Hematopoietic multipotent progenitor cell treated with erythropoietin and hydrocortisone succinate and interleukin-3 and kit ligand, for 8 days (in vitro differentiated cells): ENCODE measurements around the gene NTNG1.

Source experiments
- DNase-seq: peaks from one replicate; pipeline ENCODE4 v3.0.0-alpha.2; 2015

Gene NTNG1

DNA sequence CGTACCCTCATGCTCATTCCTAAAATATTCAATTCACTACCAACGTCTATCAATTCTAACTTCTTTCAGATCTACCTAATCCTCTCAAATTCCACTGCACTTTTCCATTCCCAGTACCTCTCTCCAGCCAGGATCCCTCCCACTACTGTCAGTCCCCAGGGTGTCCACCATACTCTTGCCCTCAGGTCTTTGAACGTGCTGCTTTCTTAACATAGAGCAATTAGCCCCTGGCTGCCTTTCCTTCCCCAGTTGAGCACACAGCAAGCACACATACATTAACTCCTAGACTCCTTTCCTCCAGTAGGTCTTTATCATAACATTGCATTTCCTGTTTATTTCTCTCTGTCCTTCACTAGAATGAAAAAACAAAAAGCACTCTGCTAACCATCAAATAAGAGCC, 126.7 kb downstream of the NTNG1 start:
- no peak for DNase-seq

DNA sequence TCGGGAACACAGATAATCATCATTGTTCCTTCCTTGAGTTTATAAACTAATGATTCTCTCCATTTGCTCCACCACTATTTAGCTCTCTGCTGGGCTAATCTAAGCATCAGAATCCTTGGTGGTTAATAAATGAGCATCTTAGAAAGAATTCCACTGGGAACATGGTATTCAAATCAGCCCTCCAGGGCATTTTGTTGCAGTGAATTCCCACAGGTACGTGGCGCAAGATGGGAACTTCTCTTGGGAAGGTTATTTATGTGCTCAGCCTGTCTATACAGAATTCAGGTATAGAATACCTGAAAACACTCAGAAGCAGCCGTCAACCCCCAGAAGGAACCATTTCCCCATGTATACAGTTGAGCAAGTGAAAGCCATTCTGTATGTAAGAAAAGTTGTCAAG, 131.5 kb downstream of the NTNG1 start:
- no peak for DNase-seq

- no peak for DNase-seq
These were observed 132.7 kb downstream of the NTNG1 start for GRCh38 chr1:107273515-107273914.

- DNase-seq, result no peak
These were observed 133.4 kb downstream of the NTNG1 start for GRCh38 chr1:107274227-107274626.

DNA sequence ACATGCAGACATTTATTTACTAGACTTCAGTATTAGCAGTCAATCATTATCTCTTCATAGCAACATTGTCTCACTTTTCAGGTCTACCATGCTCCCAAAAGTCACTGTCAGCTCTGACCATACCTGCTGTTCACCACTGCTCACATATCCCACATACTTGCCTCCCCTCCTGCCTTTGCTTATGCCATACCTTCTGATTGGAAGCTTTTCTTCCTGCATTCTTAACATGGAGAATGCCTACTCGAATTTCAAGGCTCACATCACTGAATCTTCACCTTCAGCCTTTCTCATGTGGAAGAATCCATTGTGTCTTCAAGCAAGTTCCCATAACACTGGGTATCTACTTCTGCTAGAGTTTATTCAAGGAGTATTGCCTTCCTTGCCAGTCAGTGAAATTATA, 135.4 kb downstream of the NTNG1 start:
- no peak for DNase-seq

DNA sequence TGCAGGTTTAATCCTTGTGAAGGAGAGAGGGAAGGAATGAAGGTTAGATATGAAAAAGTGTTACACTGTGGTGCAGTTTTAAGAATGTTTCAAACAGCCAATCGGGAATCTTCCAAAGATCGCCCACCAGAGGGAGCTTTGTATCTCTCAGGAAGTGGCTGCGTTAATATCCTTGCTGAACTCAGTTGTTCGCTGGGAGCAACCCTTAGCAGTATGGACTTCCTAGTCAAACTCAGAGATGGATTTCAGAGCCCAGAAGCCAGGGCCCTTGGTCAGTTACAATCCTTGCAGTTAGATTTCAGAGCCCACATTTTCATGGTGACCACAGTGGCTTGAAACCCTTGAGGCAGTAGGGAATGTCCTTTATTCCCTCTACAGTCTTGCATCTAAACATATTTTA, 136.2 kb downstream of the NTNG1 start:
- DNase-seq, result peak; percentile 14

GRCh38 chr1:107286125-107286524, 145.3 kb downstream of the NTNG1 start:
- DNase-seq, result no peak

- DNase-seq, result no peak
These were observed 151.1 kb downstream of the NTNG1 start for GRCh38 chr1:107291987-107292386.

GRCh38 chr1:107293901-107294613, 153.2 kb downstream of the NTNG1 start:
- DNase-seq, result no peak

GRCh38 chr1:107294686-107295085, 153.8 kb downstream of the NTNG1 start:
- no peak for DNase-seq

GRCh38 chr1:107297681-107298080, 156.8 kb downstream of the NTNG1 start:
- no peak for DNase-seq

GRCh38 chr1:107298526-107298925, 157.7 kb downstream of the NTNG1 start:
- no peak for DNase-seq

- no peak for DNase-seq
These were observed 158.7 kb downstream of the NTNG1 start for GRCh38 chr1:107299521-107299920.

GRCh38 chr1:107309962-107310361, 169.1 kb downstream of the NTNG1 start:
- no peak for DNase-seq

- no peak for DNase-seq
These were observed 174.8 kb downstream of the NTNG1 start for GRCh38 chr1:107315652-107316051.

GRCh38 chr1:107318932-107319331, 178.1 kb downstream of the NTNG1 start:
- no peak for DNase-seq

- DNase-seq, result no peak
These were observed 182.9 kb downstream of the NTNG1 start for GRCh38 chr1:107323784-107324183.

DNA sequence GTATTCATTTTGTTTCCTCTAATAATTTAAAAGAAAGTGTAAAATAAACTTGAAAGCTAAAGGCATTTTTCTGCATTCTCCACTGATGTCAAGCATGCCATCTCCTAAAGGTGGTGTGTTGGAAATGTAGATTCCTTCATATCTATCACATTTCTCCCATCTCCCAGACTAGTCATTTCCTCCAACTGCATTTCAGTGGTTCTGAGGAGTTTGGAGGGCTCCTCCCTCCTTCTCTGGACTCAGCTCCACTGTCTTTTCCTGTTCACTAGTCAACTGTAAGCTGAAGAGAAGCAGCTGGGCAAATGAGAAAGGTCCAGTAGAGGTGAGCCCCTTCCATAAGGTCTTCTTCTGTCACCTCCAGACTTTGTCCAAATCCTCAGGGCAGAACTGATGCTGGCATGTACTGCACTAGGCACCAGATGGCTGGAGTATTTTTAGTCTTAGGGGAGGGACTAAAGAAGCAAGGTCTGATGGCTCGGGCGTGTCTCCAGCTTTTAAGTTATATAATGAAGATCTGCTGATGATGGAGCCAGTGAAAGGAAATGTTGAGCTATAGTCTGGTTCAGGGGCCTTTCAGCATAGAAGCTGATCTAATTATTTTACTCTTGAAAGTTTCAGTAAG, 186.1 kb downstream of the NTNG1 start:
- DNase-seq, result no peak

DNA sequence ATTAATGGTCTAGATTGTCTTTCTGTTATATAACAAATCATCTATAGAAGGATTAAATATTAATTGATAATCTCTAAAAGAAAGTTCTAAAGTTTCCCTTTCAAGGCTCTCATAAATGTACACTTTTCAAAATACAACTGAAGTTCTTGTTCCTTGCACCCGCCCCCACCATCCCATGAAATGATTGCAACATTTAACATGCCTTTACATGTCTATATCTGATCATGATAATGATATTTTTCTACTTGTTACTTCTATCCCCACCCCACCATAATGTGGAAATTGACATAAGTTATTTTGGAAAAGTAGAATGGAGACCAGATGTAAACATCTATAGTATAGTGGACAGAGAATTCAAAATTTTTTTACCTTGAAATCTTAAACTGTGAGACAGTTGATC, 186.6 kb downstream of the NTNG1 start:
- DNase-seq, result no peak

DNA sequence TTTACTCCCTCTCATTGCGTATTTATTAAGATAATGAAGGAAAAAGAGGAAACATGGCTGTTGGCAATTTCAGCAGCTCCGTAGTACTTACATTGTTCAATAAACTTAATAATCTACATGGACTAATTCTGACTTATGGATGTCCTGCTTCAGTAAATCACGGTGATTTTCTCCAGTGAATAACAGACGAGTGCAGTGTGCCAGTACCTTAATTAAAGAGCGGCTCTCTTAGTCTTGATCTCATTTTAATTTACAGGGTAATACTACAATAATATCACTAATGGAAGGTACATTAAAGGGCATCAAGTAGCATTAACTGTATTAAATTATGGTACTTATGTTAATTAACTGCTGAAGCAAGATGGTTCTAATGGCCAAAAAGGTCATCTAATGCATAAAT, 187.2 kb downstream of the NTNG1 start:
- no peak for DNase-seq

DNA sequence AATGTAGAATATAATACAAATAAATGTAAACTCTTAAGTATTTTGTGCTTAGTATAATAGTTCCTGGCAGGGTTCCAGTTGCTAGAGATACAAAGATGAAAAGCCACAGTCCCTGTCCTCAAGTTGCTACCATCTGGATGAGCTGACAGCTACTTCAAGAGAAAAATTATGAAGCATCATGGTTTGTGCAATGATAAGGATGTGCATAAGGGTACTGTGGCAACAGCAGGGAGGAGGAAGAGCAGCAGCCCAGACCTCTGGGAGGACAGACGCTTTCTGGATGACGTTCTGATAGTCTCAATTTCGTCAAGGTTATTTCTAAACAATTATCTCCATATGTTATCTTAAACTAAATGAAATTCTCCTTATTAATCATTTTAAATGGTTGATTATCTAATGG, 198.9 kb downstream of the NTNG1 start:
- no peak for DNase-seq

GRCh38 chr1:107342316-107342715, 201.5 kb downstream of the NTNG1 start:
- DNase-seq, result no peak

- DNase-seq, result no peak
These were observed 201.9 kb downstream of the NTNG1 start for GRCh38 chr1:107342768-107343167.

- no peak for DNase-seq
These were observed 202.8 kb downstream of the NTNG1 start for GRCh38 chr1:107343601-107344000.

GRCh38 chr1:107344268-107344760, 203.5 kb downstream of the NTNG1 start:
- no peak for DNase-seq
